ENCODE measurements around the gene ZNF519.

The ZNF519 gene

DNA sequence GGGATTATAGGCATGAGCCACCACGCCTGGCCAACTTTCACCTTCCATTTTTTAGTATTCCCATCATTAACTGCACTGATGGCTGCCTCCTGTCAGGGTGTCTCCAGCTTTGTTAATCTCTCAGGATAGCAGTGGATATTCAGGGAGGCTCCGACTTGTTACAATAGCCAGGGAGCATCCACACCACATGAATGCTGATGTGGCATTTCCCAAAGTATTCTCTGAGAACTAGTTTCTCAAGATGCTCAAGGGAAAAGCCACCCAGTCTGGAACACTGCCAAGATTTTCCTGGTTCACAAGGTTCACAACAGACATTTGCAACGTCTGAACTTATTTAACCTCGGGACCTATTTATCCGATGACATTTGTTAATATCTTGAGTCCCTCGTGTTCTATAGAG is 33.8 kb downstream of the ZNF519 start:
- DNase-seq (ENCODE audit: low spot score): no peak

DNA sequence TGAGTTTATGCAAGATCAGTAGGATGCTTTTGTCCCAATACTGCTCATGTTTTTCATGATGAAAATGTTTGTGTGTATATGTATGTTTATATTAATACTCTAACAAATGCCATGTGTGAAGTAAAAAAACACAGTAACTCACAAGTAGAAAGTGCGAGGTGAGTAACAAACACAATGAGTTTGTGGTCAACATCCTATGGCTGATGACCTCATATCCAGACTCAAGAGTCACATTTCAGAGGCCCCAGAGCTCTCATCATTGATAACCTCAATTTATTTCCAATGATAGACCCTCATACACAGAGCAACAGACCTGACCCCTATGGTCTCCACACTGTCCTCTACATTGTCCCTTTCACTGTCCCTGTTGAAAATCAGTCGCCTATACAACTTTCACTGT is 34.5 kb downstream of the ZNF519 start:
- no peak for DNase-seq (ENCODE audit: low spot score)

DNA sequence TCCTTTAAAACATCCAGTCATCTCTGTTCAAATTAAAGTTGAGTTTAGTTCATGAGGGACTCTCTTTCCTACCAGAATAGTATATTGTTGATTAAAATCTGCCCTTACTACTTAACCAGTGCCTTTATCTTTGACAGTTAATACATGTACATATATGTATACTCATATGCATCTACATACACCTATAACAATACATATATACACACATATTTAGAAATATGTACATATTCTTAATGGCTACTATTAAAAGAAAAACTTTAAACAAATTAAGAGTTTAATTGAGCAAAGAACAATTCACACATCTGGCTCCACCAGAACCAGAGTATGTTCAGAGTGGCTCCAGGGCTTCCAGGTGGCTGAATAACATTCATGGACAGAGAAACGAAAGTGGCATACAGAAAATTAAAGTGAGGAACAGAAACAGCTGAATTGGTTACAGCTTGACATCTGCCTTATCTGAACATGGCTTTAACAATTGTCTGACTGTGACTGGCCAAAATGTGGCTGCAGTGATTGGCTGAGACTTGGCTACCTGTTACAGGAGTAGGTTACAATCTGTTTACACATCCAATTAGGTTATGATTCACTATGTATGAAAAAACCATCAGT is 38.8 kb downstream of the ZNF519 start:
- DNase-seq (ENCODE audit: low spot score): no peak

DNA sequence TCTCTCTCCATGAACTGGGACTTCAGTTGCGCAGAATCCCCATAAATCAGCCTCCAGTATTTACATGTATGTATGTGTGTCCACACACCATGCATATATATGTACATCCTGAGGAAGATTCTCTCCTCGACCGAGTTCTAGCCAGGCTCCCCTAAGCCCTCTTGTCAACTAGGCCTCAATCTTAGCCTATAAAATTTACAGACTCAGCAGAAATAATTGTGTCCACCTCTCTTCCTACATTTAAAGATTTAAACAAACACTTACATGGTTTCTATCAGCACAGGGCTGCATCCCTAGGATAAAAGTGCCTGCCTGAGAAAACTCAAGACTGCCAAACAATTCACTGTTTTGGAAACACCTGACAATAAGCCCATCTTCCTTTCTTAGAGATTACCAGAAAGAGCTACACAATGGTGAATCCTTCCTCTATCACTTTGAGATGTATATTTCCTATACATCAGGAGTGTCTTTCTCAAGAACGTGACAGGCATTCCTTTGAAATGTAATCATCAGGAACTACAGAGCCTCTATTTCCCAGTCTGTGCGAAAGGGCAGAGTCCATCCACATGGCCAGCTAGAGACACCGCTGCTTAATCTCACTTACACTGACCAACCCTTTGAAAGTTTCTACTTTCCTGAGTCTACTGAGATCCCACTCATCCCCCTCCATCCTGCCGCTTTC is 39.5 kb downstream of the ZNF519 start:
- peak; percentile 7 for DNase-seq (ENCODE audit: low spot score)

DNA sequence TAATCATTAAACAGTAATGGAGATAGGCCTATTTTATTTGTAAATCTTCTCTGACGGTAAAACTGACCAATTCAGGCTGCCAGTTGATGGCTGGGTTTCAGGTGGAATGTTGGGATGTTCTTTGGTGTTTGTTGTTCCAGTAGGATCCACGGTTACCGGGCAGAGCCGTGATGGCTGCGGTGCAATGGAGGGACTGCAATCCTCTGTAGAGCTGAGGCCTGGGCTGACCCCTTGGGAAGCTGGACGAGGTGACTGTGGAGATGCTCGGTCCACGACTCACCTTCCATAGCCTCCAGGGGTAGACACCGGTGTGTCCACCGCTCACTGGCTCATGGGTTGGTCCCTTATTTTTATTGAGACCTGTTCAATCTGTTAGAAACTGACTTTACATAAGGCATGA is 42.5 kb downstream of the ZNF519 start:
- no peak for DNase-seq (ENCODE audit: low spot score)

DNA sequence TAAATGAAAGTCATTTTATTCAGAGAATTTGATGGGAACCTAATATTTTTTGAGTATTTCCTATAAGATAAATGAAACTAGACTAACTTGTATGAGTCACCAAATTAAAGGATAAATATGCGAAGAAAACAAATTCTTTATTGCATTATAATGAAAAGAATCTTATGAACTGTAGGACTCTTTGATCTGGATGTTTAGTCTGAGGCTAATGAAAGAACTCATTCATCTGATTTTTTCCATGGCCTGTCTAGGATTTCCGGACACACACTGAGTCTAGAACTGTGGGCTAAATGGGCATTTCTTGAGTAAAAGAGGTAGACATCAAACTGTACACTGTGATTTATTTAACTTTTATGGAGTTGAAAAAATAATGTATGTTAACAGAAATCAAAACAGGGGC is 43.0 kb downstream of the ZNF519 start:
- no peak for DNase-seq (ENCODE audit: low spot score)

DNA sequence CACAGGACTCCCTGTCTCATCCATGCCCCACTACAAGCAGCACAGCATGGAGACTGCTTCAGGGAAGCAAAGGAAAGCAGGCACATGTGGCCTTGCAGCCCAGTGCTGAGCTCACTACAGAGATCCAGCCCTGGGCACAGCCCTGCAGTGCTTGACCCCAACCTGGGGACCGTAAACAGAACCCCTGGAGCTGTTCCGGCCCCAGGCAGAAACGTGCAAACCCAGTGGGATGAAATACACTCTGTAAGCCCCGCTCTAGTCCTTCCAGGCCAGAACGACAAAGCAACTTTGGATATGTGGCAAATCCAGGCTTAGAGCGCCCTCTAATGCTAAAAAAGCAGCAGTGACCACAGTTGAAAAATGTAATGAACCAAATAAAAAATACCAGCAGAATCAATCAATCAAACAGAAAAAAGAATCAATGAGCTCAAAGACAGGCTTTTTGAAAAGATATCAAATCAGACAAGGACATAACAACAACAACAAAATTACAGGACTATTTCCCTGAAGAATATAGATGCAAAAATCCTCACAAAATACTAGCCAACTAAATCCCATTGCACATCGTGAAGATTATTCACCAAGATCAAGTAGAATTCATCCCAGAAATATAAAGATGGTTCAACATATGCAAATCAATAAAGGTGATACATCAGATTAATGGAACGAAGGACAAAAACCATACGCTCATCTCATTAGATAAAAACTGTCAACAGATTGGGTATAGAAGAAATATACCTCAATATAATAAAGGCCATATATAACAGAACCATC is 45.6 kb downstream of the ZNF519 start:
- peak; percentile 25 for DNase-seq (ENCODE audit: low spot score)

DNA sequence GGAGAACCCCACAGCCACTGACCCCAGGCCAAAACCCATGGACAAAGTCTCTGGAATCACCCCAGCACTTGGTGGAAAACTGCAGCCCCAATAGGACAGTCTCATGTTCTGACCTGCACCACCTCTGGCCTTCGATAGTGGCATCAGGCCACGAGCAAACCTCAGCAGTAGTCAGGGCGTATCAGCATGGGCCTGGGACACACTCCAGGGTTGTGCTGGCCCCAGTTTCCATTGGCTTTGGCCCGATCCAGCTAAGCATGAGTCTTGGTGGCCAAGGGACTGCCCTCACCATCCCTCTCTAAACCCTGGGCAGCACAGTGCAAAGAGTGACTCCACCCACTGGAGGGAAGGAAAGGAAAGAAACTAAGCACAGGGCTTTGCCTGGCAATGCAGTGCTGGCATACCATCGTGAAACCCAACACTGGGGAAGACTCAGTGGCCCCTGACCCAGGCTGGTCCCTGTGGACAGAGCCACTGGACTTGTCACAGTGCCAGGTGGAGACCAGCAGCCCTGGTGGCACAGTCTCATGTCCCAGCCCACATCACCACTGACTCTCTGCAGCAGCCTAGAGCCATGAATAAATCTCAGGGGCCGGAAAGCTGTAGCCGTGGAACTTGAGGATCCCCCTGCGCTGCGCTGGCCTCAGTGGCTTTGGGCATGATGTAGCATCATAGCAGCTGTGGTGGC is 46.3 kb downstream of the ZNF519 start:
- DNase-seq (ENCODE audit: low spot score): no peak

DNA sequence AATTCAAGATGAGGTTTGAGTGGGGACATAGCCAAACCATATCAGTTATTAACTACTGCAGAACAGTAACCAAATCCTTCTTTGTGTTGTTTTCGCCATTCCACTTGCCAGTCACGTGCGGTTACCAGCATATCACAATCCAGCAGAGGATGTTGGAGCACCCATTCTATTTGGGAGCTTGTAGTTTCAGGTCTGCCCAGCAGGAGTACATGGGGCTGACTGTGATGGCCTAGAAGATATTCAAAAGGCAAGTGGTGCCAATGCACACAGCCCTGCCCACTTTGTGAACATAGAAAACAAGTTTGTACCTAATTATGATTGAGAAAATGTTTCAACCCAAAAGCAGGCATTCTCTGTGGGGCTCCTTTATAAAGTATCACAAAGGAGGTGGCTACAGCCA is 57.0 kb downstream of the ZNF519 start:
- no peak for DNase-seq (ENCODE audit: low spot score)

DNA sequence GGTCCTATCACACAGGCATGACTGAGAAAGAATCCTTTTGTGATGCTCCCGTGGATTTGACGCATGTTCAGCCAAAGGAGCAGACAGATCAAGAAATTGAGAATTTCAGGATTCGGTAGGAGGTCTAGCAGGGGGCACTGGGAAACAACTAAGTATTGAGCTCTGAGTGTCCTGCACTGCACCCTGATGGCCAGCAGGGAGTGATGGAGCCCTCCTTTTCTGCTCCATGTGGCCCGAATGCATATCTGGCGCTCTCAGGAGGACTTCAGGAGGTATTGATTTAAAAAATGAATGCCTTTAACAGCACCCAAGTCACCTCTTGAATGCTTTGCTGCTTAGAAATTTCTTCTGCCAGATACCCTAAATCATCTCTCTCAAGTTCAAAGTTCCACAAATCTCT is 58.0 kb downstream of the ZNF519 start:
- no peak for DNase-seq (ENCODE audit: low spot score)

DNA sequence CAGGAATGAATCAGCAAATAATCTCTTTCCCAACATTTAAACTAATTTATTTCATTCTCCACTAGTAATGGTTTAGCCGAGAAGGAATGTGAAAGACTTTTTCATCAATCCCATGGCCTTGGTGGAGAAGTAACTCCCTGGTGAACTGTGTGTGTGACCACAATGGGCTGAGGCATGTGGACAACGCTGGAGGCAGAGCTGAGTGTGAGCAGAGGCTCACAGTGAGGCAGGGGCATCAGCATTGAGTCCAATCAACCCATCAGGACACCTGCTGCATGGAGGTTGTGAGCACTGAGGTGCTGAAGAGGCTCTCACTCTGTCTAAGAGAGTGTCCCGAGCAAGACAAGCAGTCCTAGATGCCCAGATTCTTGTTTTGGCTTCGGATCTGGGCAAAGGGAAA is 78.6 kb downstream of the ZNF519 start:
- DNase-seq (ENCODE audit: low spot score): no peak
